Spleen (tissue), 11 donors: Measurements from ENCODE around the gene TCHHL1. TPM values are rescaled to one million over a fixed set of nuclear protein-coding genes. Genes with fewer than 3 reads are reported as not detected.

Experiments
- DNase-seq: peaks from one replicate; pipeline ENCODE4 v3.0.0-alpha.2; 2020
- H3K27ac ChIP-seq, 8 donors: fragments of 200-600 bp; sonication (generic) in 7 of 8; 1 replicate in 4 of 8; 2 replicates in 4 of 8; pipeline versions ENCODE4 v1.5.0 to v1.8.0; 2016 to 2021; ENCODE audit warnings: inconsistent platforms in 4 of 8, mild to moderate bottlenecking in 4 of 8, moderate library complexity in 1 of 8
- H3K27me3 ChIP-seq, 7 donors: fragments of 200-600 bp; sonication (generic) in 6 of 7; replicated peaks in 1 of 7; 1 replicate in 4 of 7; 2 replicates in 3 of 7; pipeline versions ENCODE4 v1.5.0 to v1.8.0; 2016 to 2021; ENCODE audit warnings: inconsistent platforms in 3 of 7, mild to moderate bottlenecking in 1 of 7
- H3K36me3 ChIP-seq, 6 donors: fragments of 200-600 bp; sonication (generic) in 5 of 6; 1 replicate in 4 of 6; 2 replicates in 2 of 6; pipeline versions ENCODE4 v1.5.0 to v1.8.0; 2016 to 2021; ENCODE audit warnings: inconsistent platforms in 2 of 6
- H3K4me1 ChIP-seq, 6 donors: fragments of 200-600 bp; sonication (generic) in 5 of 6; 1 replicate in 3 of 6; 2 replicates in 3 of 6; pipeline versions ENCODE4 v1.5.0 to v1.8.0; 2016 to 2021; ENCODE audit warnings: inconsistent platforms in 3 of 6
- H3K4me3 ChIP-seq, 8 donors: fragments of 200-600 bp; sonication (generic) in 7 of 8; 1 replicate in 4 of 8; 2 replicates in 4 of 8; pipeline versions ENCODE4 v1.5.0 to v1.8.0; 2016 to 2021; ENCODE audit warnings: inconsistent platforms in 4 of 8, mild to moderate bottlenecking in 4 of 8, moderate library complexity in 2 of 8
- H3K9me3 ChIP-seq, 8 donors: fragments of 200-600 bp; sonication (generic) in 7 of 8; 1 replicate in 4 of 8; 2 replicates in 4 of 8; pipeline versions ENCODE4 v1.5.0 to v1.8.0; 2016 to 2021; ENCODE audit warnings: inconsistent platforms in 4 of 8
- CTCF ChIP-seq, 11 experiments: fragments of 200-600 bp in 7 of 11; fragments of 450-650 bp in 4 of 11; sonication (generic) in 4 of 11; IDR thresholded peaks in 8 of 11; conservative IDR thresholded peaks in 3 of 11; 1 replicate in 7 of 11; 2 replicates in 4 of 11; pipeline versions ENCODE4 v1.4.0 to v1.8.0; 2016 to 2021; ENCODE audit warnings: antibody characterized with exemption in 11 of 11, inconsistent platforms in 4 of 11, mild to moderate bottlenecking in 1 of 11
- POLR2A ChIP-seq, 3 donors: fragments of 450-650 bp; IDR thresholded peaks; one replicate each; pipeline ENCODE4 v1.5.1; 2017; ENCODE audit warnings: antibody characterized with exemption in 3 of 3, mild to moderate bottlenecking in 1 of 3
- POLR2AphosphoS5 ChIP-seq, 3 donors: sonication (generic); formaldehyde crosslinking; IDR thresholded peaks; one replicate each; pipeline ENCODE4 v1.5.1; 2017; ENCODE audit warnings: antibody characterized with exemption in 3 of 3
- WGBS, 5 donors: extraction: QIAGEN DNeasy Blood & Tissue Kit in 3 of 5; methylation state at CpG; one replicate each; pipeline versions ENCODE4 v1.1.5 to v1.1.7; 2013 to 2018; 5-methylcytosine and 5-hydroxymethylcytosine counted together
- intact Hi-C: fragments of 100-400 bp; cut with DNase I; formaldehyde crosslinking; loops from one replicate; pipeline ENCODE4 v1.15.0; 2023; ENCODE audit warnings: low total_unique reads
- polyA plus RNA-seq, 3 donors: library from polyadenylated mRNA; stranded (reverse); fragments of 200-250 nt; gene quantifications; one replicate each; pipeline ENCODE4 v1.2.1, GENCODE V29; 2013
- total RNA-seq, 7 donors: library from RNA; depleted of rRNA in 3 of 7; stranded (reverse); fragments of >200 nt in 3 of 7; fragmentation: NEBNext Ultra II Directional in 4 of 7; extraction: Animal tissue kit (Norgen Biotek cat#: 25700) in 4 of 7; gene quantifications; one replicate each; pipeline versions ENCODE4 v1.1.0 to v1.2.1, GENCODE V29; 2016 to 2021
- donor health status: healthy with polysubstance abuse.
- donor health status: DM: no; HTN: no; CAD: no; lungs with moderate emphysema.
- donor health status: DM: no; HTN: no; CAD: no.
- donor health status: Bipolar disorder and iron deficiency.
- donor health status: healthy.
- donor health status: DM: no; HTN: no; CAD: no.
- donor health status: DM: yes; HTN: yes; CAD: no.

The TCHHL1 gene
- total and polyA plus RNA-seq, 10 donors = not detected

GRCh38 chr1:152067150-152067549 is 21.7 kb downstream of the TCHHL1 start:
- no peak overlapping the region for H3K27ac ChIP-seq
- no peaks in the 10 kb centered on the region for H3K4me1 ChIP-seq
- TF ChIP-seq POLR2A (IDR thresholded peaks at IDR 0.05) = no peak
- H3K27me3 ChIP-seq = peaks cover 0 to 61% (median 5%) of the 10 kb centered on the region in 7 donors
- no peak overlapping the region for H3K4me3 ChIP-seq
- H3K9me3 ChIP-seq = no peaks in the 10 kb centered on the region
- intact Hi-C loops = loop anchor here (10.0 kb wide), 1 partner anchor 58 kb away; no protein-coding TSS in a partner anchor
- no peak for DNase-seq
- H3K36me3 ChIP-seq = no peaks in the 10 kb centered on the region

GRCh38 chr1:152061952-152062351 is 26.9 kb downstream of the TCHHL1 start:
- TF ChIP-seq CTCF (IDR thresholded peaks at IDR 0.05 in 8 of 11, conservative IDR thresholded peaks at IDR 0.05 in 3 of 11) (no peak), POLR2AphosphoS5 (IDR thresholded peaks at IDR 0.05) (no peak), POLR2A (IDR thresholded peaks at IDR 0.05) (no peak)
- no peak overlapping the region for H3K4me3 ChIP-seq
- DNase-seq = no peak
- H3K27ac ChIP-seq = no peak overlapping the region
- intact Hi-C loops = loop anchor here (10.0 kb wide), 1 partner anchor 63 kb away; no protein-coding TSS in a partner anchor
- H3K9me3 ChIP-seq = no peaks in the 10 kb centered on the region
- no peaks in the 10 kb centered on the region for H3K36me3 ChIP-seq
- H3K27me3 ChIP-seq = peaks cover 0 to 80% (median 1%) of the 10 kb centered on the region in 7 donors
- H3K4me1 ChIP-seq = no peaks in the 10 kb centered on the region

GRCh38 chr1:152053375-152053774 is 35.5 kb downstream of the TCHHL1 start:
- no peak for TF ChIP-seq POLR2A (IDR thresholded peaks at IDR 0.05)
- TF ChIP-seq CTCF (IDR thresholded peaks at IDR 0.05 in 8 of 11, conservative IDR thresholded peaks at IDR 0.05 in 3 of 11) = no peak
- no peak for TF ChIP-seq POLR2AphosphoS5 (IDR thresholded peaks at IDR 0.05)
- Histone ChIP-seq H3K4me3 (no peak overlapping the region), H3K9me3 (no peaks in the 10 kb centered on the region), H3K36me3 (no peaks in the 10 kb centered on the region), H3K27me3 (peaks cover 0 to 44% (median 4%) of the 10 kb centered on the region in 7 donors), H3K27ac (no peak overlapping the region), H3K4me1 (peaks cover 0 to 38% (median 8%) of the 10 kb centered on the region in 6 donors)
- DNase-seq = no peak
- 61 to 83% (median 70%) methylated on average over 13 of the region's 13 CpGs for WGBS, 5 donors
- intact Hi-C loops = loop anchor here (2.0 to 5.0 kb wide), 2 partner anchors 133 to 404 kb away; no protein-coding TSS in a partner anchor

GRCh38 chr1:152052606-152053005 is 36.3 kb downstream of the TCHHL1 start:
- H3K36me3 ChIP-seq = no peaks in the 10 kb centered on the region
- TF ChIP-seq POLR2A (IDR thresholded peaks at IDR 0.05) (no peak), CTCF (IDR thresholded peaks at IDR 0.05 in 8 of 11, conservative IDR thresholded peaks at IDR 0.05 in 3 of 11) (peak; percentile 88 to 96 (median 92))
- peaks cover 0 to 40% (median 4%) of the 10 kb centered on the region in 7 donors for H3K27me3 ChIP-seq
- intact Hi-C loops = loop anchor here (2.0 to 5.0 kb wide), 2 partner anchors 134 to 405 kb away; no protein-coding TSS in a partner anchor
- no peak overlapping the region for H3K27ac ChIP-seq
- H3K9me3 ChIP-seq = no peaks in the 10 kb centered on the region
- H3K4me1 ChIP-seq = peaks cover 2 to 46% (median 16%) of the 10 kb centered on the region in 6 donors
- 24 to 31% (median 27%) methylated on average over 11 of the region's 11 CpGs for WGBS, 5 donors
- peak; percentile 93 for DNase-seq
- H3K4me3 ChIP-seq = no peak overlapping the region
